SK-N-SH treated with all-trans-retinoic acid at 6 μM for 48 hours (cell line): ENCODE data around the gene ECI2.

ENCODE experiments used
- ATAC-seq: fragments of 200-7000 bp; cut with Tn5 transposase; 3 replicates; pipeline ENCODE4 v1.9.1; 2020; ENCODE audit warnings: mild to moderate bottlenecking, moderate library complexity
- ARNTL ChIP-seq: fragments of 450-650 bp; formaldehyde crosslinking; IDR thresholded peaks from 2 replicates; pipeline ENCODE4 v1.5.0; 2020; ENCODE audit warnings: low read depth, mild to moderate bottlenecking, moderate library complexity, borderline replicate concordance
- BACH2 ChIP-seq: fragments of 250-450 bp; sonication (Bioruptor Pico); IDR thresholded peaks from 2 replicates; pipeline ENCODE4 v1.9.0; 2021; ENCODE audit warnings: mild to moderate bottlenecking, borderline replicate concordance
- CSDC2 ChIP-seq: fragments of 250-450 bp; sonication (Bioruptor Pico); IDR thresholded peaks from 2 replicates; pipeline ENCODE4 v1.5.0; 2020; ENCODE audit warnings: mild to moderate bottlenecking, moderate library complexity
- CSRNP3 ChIP-seq: fragments of 250-450 bp; sonication (Bioruptor Pico); IDR thresholded peaks from 2 replicates; pipeline ENCODE4 v1.5.1; 2021; ENCODE audit warnings: mild to moderate bottlenecking, moderate library complexity
- ESRRG ChIP-seq: fragments of 250-450 bp; sonication (Bioruptor Pico); IDR thresholded peaks from 2 replicates; pipeline ENCODE4 v1.6.1; 2021; ENCODE audit warnings: mild to moderate bottlenecking
- GLIS3 ChIP-seq: fragments of 250-450 bp; sonication (Bioruptor Pico); IDR thresholded peaks from 2 replicates; pipeline ENCODE4 v1.5.0; 2020; ENCODE audit warnings: mild to moderate bottlenecking, moderate library complexity
- ISL1 ChIP-seq: fragments of 250-450 bp; sonication (Bioruptor Pico); IDR thresholded peaks from 2 replicates; pipeline ENCODE4 v2.1.2; 2022; ENCODE audit warnings: mild to moderate bottlenecking, moderate library complexity
- OSR1 ChIP-seq: fragments of 250-450 bp; sonication (Bioruptor Pico); IDR thresholded peaks from 2 replicates; pipeline ENCODE4 v1.8.0; 2022; ENCODE audit warnings: moderate library complexity, mild to moderate bottlenecking, inconsistent platforms
- PPARA ChIP-seq: fragments of 250-450 bp; sonication (Bioruptor Pico); IDR thresholded peaks from 2 replicates; pipeline ENCODE4 v1.5.0; 2020; ENCODE audit warnings: mild to moderate bottlenecking, borderline replicate concordance
- RARB ChIP-seq: fragments of 250-450 bp; sonication (Bioruptor Pico); IDR thresholded peaks from 2 replicates; pipeline ENCODE4 v1.8.0; 2021; ENCODE audit warnings: mild to moderate bottlenecking, moderate library complexity
- SNAI2 ChIP-seq: fragments of 250-450 bp; sonication (Bioruptor Pico); IDR thresholded peaks from 2 replicates; pipeline ENCODE4 v1.5.0; 2020; ENCODE audit warnings: mild to moderate bottlenecking, moderate library complexity
- TCF4 ChIP-seq: fragments of 250-450 bp; sonication (Bioruptor Pico); IDR thresholded peaks from 2 replicates; pipeline ENCODE4 v1.8.0; 2021; ENCODE audit warnings: mild to moderate bottlenecking, moderate library complexity, borderline replicate concordance
- TOX ChIP-seq: fragments of 250-450 bp; sonication (Bioruptor Pico); IDR thresholded peaks from 2 replicates; pipeline ENCODE4 v1.8.0; 2021; ENCODE audit warnings: mild to moderate bottlenecking, moderate library complexity, borderline replicate concordance
- TSHZ2 ChIP-seq: fragments of 250-450 bp; sonication (Bioruptor Pico); IDR thresholded peaks from 2 replicates; pipeline ENCODE4 v1.5.0; 2020; ENCODE audit warnings: mild to moderate bottlenecking, moderate library complexity
- ZC3H10 ChIP-seq: fragments of 250-450 bp; sonication (Bioruptor Pico); IDR thresholded peaks from 2 replicates; pipeline ENCODE4 v1.5.1; 2021; ENCODE audit warnings: mild to moderate bottlenecking, moderate library complexity
- ZFP3 ChIP-seq: fragments of 250-450 bp; sonication (Bioruptor Pico); IDR thresholded peaks from 2 replicates; pipeline ENCODE4 v1.5.0; 2020; ENCODE audit warnings: mild to moderate bottlenecking, moderate library complexity
- ZFP30 ChIP-seq: fragments of 450-650 bp; formaldehyde crosslinking; IDR thresholded peaks from 2 replicates; pipeline ENCODE4 v1.5.0; 2022; ENCODE audit warnings: mild to moderate bottlenecking, moderate library complexity
- ZNF565 ChIP-seq: fragments of 450-650 bp; formaldehyde crosslinking; conservative IDR thresholded peaks from 2 replicates; pipeline ENCODE4 v1.5.0; 2020; ENCODE audit warnings: low read depth, mild to moderate bottlenecking, moderate library complexity
- ZNF70 ChIP-seq: fragments of 450-650 bp; formaldehyde crosslinking; IDR thresholded peaks from 2 replicates; pipeline ENCODE4 v1.5.0; 2020; ENCODE audit warnings: mild to moderate bottlenecking, moderate library complexity
- TF ChIP-seq, protein P1 (sequence below): fragments of 250-450 bp; sonication (Bioruptor Pico); IDR thresholded peaks from 2 replicates; pipeline ENCODE4 v1.8.0; 2021; ENCODE audit warnings: low read depth, mild to moderate bottlenecking, moderate library complexity, borderline replicate concordance

The ECI2 gene

GRCh38 chr6:4078691-4079471 lies 56.5 kb downstream of the ECI2 start, which contains the start of gene FAM217A:
Gene FAM217A, minus strand, starts transcription at chr6:4079137. Its CDS starts 1,723 bp downstream, at chr6:4077414.
- TF ChIP-seq, protein P1, sequence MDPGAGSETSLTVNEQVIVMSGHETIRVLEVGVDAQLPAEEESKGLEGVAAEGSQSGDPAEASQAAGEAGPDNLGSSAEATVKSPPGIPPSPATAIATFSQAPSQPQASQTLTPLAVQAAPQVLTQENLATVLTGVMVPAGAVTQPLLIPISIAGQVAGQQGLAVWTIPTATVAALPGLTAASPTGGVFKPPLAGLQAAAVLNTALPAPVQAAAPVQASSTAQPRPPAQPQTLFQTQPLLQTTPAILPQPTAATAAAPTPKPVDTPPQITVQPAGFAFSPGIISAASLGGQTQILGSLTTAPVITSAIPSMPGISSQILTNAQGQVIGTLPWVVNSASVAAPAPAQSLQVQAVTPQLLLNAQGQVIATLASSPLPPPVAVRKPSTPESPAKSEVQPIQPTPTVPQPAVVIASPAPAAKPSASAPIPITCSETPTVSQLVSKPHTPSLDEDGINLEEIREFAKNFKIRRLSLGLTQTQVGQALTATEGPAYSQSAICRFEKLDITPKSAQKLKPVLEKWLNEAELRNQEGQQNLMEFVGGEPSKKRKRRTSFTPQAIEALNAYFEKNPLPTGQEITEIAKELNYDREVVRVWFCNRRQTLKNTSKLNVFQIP (CRISPR knock-in tag): no peak
- TF ChIP-seq ISL1 (CRISPR knock-in tag): no peak
- no peak for TF ChIP-seq TOX (CRISPR knock-in tag)
- no peak for ATAC-seq

- ATAC-seq: no peak
- TF ChIP-seq ZFP30 (CRISPR knock-in tag): no peak
- TF ChIP-seq ZNF70: no peak
- TF ChIP-seq ZNF565: no peak
- no peak for TF ChIP-seq CSDC2 (CRISPR knock-in tag)
These were observed 60.7 kb downstream of the ECI2 start for GRCh38 chr6:4074478-4075235.

GRCh38 chr6:4071330-4071729 lies 64.0 kb downstream of the ECI2 start:
- ATAC-seq: no peak
- TF ChIP-seq ZNF565 (no peak), ZFP3 (no peak), TSHZ2 (no peak), TCF4 (CRISPR knock-in tag) (no peak), BACH2 (CRISPR knock-in tag) (no peak), RARB (no peak), OSR1 (no peak), ARNTL (CRISPR knock-in tag) (no peak), PPARA (no peak), ESRRG (CRISPR knock-in tag) (no peak), SNAI2 (CRISPR knock-in tag) (no peak), CSDC2 (CRISPR knock-in tag) (no peak), TOX (CRISPR knock-in tag) (no peak), CSRNP3 (CRISPR knock-in tag) (no peak), GLIS3 (CRISPR knock-in tag) (no peak), ZNF70 (no peak), ZC3H10 (CRISPR knock-in tag) (no peak), ISL1 (CRISPR knock-in tag) (no peak)
- TF ChIP-seq, protein P1 (CRISPR knock-in tag): no peak

DNA sequence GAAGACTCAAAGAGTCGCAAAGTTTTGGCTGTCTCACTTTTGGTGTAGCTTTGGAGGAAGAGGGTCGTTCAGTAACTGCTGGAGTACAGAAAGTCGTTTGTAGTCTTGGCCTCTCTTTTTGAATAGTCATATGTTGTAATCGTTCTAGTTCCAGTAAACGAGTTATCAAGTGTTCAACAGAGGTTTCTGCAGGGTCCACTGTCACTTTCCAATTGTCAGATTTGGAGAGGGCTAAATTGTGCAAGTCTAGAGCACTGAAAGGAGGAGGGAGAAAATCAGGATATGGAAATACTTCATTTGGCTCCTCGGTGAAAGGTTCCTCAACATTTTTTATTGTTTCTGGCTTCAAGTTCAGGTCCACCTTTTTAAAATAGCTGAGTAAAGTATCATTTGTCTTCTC lies 66.2 kb downstream of the ECI2 start:
- ATAC-seq: no peak
- TF ChIP-seq ZC3H10 (CRISPR knock-in tag) (no peak), CSDC2 (CRISPR knock-in tag) (no peak)
- TF ChIP-seq, all 23 proteins: peak for 0
